HG03139 (cell line): Measurements from ENCODE around the gene PPIL1.
"Not testable (repeated sequence)": the region's sequence is repeated elsewhere in the genome, so short reads cannot be mapped to it uniquely, and the experiment has no call there.

Experiments used
- ATAC-seq: cut with Tn5 transposase; IDR thresholded peaks from one replicate; pipeline ENCODE4 v1.9.1; 2021; ENCODE audit not compliant: unreplicated experiment

The PPIL1 gene

DNA sequence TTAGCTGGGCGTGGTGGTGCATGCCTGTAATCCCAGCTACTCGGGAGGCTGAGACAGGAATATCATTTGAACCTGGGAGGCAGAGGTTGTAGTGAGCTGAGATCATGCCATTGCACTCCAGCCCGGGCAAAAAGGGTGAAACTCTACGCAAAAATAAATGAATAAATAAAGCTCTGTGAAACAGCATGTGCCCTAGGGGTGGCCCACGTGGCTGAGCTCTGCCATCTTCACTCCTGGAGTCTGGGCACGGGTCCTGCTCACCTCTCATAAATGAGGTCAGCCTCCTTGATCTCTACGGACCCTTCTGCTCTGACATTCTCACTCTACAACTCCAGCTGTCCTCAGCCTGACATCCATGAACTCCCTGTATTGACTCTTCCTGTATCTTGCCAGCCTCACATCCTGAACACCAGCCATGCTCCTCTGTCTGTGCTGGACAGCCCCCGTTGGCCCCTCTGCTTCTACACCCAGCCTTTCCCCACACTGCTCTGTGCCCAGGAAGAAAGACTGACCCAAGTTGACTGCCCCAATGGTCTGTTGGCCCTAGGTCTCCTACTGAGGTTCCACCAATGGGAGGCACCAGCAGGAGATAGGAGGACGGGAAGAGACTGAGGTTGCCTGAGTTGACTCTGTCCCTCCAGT lies 57.3 kb downstream of the PPIL1 start:
- no peak for ATAC-seq

DNA sequence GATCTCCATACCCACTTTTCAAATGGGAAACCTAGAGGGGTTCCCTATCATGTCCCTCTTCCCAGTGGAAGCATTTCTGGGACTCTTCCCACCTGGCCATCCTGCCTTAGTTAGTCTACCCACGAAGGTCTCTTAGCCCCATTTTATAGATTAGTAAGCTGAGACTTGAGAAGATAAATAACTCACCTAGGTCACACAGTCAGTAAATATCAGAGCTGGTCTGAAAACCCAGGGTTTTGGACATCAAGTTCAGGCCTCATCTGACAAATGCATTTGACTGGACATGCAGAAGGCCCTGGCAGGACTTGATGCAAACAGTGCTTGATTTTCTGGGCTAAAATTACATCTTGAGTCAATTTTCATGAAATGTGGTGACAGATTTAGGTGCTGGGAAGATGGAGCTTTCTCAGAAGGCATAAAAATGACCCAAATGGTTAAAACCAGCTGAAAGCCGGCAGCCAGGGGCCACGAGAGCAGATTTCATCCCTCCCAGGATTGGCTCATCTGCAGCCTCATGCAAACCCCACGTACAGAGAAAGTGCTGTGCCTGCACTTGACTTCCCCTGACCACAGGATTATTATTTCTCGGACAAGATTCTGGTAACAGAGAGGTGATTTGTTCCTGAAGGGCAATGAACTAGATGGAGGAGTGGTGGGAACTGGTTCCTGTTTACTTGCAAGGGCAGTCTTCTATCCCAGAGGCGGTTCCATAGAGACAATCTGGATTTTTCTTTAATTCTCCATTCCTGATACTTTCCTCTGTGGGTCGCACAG lies 58.5 kb downstream of the PPIL1 start:
- no peak for ATAC-seq

- no peak for ATAC-seq
Measured at GRCh38 chr6:36814249-36814648, 60.4 kb downstream of the PPIL1 start.

GRCh38 chr6:36813526-36813925 lies 61.1 kb downstream of the PPIL1 start:
- no peak for ATAC-seq

DNA sequence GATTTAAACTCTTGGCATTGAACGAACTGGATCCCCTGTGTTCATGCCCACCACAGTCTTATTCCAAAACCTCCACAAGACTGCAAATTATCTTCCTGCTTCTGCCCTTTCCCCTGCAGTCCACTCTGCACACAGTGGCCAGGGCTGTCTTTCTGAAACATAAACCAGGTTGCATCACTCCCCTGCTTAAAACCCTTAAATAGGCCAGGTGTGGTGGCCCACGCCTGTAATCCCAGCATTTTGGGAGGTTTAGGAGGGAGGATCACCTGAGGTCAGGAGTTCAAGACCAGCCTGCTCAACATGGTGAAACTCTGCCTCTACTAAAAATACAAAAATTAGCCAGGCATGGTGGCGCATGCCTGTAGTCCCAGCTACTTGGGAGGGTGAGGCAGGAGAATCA lies 61.6 kb downstream of the PPIL1 start:
- ATAC-seq = not testable (repeated sequence)

DNA sequence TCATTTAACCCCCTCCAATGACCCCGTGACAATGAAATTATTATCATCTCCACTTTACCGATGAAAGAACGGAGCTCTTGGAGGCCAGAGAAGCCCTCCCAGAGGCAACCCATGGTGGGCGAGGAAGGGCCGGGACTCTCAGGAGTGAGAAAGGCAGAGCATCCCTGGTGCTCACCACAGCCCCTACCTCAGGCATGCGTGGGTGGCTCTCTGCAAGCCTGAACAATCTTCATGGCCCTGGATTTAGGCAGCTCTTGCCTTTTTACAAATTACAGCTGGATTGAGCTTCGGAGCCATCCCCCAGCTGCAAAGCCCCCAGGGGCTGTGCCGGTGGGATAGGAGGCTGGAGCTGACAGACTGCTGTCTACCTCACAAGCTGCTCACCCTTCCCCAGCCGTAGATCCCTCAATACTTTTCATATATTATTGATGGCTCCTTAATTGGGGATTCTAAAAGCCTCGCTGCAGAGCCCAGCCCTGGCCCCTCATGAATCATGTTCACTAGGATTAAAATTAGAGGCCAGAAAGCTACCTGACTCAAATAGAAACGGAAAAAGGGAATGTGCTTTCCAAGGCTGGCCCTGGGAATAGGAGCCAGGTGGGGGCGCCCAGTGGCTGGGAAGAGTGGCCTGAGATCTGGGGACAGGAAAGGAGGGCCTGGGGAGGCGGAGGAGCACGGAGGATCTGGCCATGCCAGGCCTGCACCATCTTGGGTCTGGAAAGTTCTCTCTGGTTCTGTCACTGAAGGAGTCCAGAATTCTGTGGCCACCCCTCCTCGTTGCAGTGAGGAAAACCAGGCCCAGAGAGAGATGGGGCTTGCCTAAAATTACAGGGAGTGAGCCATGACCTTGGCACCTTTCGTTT lies 64.4 kb downstream of the PPIL1 start:
- ATAC-seq = no peak

DNA sequence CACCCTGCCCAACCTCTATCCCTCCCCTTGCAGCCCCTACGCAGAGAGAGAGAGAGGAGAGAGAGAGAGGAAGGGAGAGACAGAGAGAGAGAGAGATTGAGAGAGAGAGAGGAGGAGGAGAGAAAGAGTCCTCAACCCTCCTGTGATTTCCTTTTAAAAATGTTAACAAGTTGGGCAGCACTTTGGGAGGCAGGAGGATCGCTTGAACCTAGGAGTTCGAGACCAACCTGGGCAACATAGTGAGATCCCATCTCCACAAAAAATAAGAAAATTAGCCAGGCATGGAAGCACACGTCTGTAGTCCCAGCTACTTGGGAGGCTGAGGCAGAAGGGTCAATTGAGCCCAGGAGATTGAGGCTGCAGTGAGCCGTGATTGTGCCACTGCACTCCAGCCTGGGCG lies 65.4 kb downstream of the PPIL1 start:
- ATAC-seq = no peak

GRCh38 chr6:36808634-36809033 lies 66.0 kb downstream of the PPIL1 start:
- ATAC-seq = no peak

- no peak for ATAC-seq
Measured at GRCh38 chr6:36807750-36808149, 66.9 kb downstream of the PPIL1 start.

GRCh38 chr6:36807143-36807542 lies 67.5 kb downstream of the PPIL1 start:
- no peak for ATAC-seq

DNA sequence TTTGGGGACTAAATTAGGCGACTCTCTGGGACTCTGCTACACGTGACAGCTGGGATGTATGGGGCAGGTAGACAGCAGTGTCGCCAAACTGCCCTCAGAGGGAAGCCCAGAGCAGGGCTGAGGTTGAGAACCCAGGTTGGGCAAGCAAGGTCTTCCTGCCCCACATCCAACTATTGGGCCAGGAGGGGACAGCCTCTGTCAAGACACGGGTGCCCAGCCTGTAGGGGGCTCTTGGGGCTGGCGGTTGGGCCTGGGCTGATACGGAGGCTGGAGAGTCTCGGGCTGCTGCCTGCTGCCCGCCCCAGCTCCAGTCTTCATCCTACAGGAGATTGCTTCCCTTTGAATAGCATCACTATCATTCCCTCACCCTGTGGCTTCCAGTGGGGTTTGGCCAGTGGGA lies 68.7 kb downstream of the PPIL1 start:
- no peak for ATAC-seq

DNA sequence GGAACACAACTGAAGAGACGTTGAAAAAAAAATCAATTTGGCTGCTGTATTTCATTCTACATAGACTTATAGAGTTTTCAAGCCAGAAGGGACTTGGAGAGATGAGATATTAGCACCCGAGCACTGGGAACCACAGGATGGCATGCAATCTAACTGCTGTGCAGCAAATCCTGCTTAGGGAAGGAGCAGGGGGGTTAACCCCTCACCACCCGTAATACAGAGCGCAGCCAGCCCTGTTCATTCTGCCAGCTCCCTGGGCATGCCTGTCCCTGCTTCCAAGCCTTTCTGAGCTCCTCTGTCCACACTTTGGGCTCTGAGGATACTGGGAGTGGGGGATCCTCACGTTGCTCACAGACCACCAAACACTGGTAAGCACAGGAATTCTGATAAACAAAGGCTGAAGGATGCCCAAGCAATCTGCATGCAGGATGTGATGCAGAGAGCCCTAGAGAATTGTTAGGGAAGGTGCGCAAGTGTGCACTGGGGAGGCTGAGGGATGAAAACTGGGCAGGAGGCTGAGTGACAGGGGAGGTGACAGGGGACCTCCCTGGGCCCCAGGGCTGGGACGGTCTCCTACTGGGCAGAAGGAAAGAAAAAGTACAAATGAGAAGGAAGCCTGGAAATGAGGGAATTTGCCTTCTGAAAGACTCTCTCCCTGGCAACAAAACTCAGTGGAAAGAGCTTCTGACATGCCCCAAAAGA lies 69.4 kb downstream of the PPIL1 start:
- no peak for ATAC-seq
